CD4-positive, alpha-beta T cell treated with Interleukin-15 for 1 hour (primary cell): ENCODE data around the gene CTSA.
"Not testable (repeated sequence)": the region's sequence is repeated elsewhere in the genome, so short reads cannot be mapped to it uniquely, and the experiment has no call there.

Source experiments
- DNase-seq: peaks from one replicate; pipeline ENCODE4 v3.0.0-alpha.2; 2020

Gene CTSA

DNA sequence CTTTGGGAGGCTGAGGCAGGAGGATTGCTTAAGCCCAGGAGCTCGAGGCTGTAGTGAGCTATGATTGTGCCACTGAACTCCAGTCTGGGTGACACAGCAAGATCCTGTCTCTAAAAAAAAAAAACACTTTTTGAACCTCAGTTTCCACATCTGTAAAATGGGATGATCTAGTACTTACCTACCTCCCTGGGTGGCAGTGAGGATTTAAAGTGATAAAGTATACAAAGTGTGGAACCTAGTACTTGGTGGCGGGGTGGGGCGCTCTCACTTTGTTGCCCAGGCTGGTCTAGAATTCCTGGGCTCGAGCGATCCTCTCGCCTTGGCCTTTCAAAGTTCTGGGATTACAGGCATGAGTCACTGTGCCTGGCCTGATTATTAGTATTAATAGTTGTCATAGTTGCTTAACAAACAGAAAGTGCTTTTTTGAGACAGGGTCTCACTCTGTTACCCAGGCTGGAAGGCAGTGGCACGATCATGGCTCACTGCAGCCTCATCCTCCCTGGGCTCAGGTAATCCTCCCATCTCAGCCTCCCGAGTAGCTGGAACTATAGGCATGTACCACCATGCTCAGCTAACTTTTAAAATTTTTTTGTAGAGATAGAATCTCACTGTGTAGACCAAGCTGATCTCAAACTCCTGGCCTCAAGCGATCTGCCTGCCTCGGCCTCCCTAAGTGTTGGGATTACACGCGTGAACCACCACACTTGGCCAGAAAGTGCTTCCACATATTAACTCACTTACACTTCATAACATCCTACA, 27.8 kb downstream of the CTSA start:
- no peak for DNase-seq

DNA sequence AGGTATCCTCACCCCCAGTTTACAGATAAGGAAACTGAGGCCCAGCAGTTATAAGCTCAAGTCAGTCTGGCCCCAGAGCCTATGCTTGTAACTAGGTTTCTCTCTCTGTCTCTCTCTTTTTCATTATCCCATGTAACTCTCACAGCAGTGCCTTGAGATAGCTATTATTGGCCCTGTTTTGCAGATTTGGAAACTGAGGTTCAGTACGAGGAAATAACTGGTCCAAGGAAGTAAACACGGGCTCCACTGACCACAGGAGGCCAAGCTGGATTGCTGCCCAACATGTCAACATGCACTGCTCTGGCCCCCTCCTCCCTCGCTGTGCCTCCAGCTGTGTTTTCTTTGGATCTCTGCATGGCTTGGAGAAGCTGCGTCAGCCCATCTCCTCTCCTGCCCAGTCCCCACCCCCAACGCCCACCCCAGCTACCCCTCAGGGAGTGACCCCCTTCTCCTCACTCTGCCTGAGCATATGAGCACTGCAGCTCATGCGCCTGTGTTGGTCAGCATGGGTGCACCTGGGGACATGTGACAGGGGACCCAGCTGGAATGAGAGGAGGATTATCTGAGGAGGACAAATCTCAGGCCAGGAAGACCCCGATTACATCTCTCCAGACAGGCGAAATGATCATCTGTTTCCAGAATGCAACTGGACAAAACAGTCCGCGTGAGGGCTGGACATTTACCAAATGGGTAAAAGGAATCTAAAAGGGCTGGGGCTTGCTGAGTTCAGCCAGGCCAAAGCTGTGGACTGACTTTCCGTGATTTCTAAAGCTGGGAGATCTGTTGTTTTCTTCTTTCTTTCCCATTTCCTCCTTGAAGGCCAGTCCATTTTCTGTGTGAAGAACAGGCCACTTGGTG, 28.6 kb downstream of the CTSA start:
- DNase-seq = no peak

DNA sequence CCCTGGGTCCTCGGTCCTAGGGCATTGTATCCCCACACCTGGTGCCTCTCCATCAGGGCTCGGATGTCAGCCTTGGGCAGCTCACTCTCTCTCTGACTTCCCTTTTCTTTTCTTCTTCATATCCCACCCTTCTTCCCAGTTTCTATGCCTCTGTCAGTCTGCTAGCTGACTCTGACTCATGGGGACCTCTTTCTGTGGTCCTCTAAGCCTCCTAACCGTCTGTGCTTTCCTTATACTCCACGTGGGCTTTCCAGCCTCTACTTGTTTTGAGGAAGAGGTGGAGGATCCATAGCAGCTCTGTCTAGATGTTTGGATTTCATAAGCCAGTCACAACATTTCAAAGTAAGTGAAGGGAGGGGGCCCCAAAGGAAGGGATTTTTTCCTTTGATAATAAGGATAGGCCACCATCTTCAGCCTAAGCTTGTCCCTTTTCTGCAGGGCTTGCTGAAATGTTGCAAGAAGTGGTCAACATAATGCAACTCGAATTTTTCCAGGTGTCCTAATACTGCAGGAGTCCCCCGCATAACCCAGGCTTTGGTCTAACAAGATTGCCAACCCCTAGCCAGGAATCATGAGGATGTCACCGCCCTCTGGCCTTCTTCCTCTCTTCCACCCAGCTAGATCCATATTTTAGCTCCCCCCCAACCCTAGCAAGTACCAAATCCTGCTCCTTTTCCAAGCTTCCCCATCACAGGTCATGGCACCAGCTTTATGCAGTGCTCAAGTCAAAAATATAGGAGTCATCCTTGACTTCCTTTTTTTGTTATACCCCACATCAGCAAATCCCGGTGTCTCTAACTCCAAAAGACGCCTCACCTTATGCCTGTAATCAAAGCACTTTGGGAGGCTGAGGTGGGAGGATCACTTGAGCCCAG, 29.6 kb downstream of the CTSA start:
- no peak for DNase-seq

DNA sequence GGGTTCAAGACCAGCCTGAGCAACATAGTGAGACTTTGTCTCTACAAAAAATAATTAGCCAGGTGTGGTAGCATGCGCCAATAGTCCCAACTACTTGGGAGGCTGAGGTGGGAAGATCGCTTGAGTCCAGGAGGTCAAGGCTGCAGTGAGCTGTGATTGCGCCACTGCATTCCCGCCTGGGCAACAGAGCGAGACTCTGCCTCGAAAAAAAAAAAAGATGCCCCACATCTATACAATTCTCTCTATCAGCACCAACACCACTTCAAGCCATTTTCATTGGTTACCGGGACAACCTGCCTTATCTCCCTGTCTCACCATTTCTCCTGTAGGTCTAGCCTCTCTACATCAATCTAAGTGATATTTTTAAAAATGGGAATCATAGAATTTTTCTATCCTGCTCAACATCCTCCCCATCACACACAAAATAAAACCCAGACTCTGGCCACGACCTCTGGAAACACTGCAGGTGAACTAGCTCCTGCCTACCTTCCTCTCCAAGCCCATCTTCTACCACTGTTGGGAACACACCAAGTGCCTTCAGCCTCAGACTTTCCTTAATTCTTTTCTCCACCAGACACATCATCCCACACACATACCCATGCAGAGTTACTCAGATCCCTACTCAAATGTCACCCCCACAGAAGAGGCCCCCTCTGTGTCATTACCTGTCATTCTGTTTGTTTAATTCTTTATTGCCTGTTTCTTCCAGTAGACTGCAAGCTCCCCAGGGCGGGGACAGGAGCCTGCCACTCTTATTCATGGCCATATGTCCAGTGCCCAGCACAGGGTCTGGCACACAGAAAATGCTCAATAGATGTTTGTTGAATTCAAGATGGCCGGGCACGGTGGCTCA, 30.4 kb downstream of the CTSA start:
- no peak for DNase-seq

DNA sequence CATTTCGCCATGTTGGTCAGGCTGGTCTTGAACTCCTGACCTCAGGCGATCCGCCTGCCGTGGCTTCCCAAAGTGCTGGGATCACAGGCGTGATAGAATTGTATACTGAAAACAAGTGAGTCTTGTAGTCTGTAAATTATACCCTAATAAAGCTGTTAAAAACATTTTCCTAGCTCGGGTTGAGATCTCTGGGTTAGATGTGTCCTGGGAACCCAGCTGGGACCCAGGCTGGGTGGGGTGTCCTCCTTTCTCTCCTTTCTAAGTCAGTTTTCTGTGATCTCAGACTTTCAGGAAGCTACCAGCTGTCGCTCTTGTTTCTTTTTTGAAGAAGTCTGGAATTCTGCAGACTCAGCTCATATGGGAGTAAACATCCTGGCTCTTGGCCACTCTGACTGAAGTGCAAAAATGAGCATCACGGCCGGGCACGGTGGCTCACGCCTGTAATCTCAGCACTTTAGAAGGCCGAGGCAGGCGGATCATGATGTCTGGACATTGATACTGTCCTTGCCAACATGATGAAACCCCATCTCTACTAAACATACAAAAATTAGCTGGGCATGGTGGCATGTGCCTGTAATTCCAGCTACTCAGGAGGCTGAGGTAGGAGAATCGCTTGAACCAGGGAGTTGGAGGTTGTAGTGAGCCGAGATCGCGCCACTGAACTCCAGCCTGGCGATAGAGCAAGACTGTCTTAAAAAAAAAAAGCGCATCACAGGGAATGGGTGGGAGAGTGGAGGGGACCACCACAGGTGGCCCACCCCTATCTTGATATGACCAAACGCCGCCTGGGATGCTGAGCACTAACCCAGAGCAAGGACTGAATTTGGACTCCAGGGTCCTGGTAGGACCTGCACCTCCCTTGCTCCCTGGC, 33.5 kb downstream of the CTSA start:
- no peak for DNase-seq

DNA sequence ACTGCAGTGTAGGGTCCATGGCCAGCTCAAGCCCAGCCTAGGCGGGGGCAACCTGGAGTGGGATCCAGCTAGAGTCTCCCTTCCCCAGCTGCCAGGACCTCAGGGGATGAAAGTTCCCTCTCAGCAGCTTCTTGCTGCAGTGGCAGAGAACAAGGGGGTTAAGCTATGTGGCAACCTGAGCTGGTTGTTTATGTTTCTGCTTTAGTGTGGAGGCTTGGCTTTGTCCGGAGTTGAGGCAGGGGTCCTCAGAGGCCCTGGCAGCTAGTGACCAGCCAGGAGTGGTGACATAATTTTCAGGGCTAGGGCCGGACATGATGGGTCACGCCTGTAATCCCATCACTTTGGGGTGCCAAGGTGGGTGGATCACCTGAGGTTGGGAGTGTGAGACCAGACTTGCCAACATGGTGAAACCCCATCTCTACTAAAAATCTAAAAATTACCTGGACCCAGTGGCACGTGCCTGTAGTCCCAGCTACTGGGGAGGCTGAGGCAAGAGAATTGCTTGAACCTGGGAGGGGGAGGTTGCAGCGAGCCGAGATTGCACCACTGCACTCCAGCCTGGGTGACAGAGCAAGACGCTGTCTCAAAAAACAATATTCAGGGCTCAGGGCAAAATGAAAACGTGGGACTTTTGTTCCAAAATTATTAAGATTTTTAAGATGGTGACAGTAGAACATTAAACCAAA, 34.8 kb downstream of the CTSA start:
- no peak for DNase-seq

DNA sequence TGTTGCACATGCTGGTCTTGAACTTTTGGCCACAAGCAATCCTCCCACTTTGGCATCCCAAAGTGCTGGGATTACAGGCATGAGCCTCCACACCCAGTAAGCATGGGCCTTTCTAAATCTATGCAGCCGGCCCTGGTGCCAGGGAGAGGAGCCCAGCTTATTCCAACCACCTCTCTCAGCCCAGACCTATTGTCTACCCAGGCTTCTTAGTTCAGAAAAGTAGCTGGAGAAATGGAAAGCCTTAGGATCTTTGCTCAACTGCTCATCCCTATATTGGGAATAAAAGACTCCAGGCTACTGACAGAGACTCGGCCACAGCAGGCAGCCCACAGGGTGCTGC, 35.6 kb downstream of the CTSA start:
- DNase-seq = no peak

DNA sequence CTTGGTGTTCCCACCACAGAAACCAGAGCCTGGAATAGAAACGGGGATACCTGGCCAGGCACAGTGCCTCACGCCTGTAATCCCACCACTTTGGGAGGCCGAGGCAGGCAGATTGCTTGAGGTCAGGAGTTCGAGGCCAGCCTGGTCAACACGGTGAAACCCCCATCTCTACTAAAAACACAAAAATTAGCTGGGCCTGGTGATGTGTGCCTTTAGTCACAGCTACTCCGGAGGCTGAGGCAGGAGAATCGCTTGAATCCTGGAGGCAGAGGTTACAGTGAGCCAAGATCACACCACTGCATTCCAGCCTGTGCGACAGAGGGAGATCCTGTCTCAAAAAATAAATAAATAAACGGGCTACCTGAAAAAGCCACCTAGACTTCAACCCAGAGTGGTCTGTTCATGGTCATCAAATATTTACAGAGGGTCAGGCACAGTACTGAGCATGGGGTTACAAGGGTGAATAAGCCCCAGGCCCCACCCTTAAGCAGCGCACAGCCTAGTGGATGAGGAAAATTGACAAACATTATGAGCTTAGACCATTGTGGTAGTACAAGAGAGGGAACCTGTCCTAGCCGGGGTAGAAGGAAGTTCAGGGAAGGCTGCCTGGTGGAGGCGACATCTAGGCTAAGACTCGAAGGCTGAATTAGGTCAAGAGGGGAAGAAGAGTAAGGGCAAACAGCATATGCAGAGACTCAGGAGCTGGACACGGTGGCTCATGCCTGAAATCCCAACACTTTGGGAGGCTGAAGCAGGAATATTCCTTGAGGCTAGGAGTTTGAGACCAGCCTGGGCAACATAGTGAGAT, 36.1 kb downstream of the CTSA start:
- no peak for DNase-seq

DNA sequence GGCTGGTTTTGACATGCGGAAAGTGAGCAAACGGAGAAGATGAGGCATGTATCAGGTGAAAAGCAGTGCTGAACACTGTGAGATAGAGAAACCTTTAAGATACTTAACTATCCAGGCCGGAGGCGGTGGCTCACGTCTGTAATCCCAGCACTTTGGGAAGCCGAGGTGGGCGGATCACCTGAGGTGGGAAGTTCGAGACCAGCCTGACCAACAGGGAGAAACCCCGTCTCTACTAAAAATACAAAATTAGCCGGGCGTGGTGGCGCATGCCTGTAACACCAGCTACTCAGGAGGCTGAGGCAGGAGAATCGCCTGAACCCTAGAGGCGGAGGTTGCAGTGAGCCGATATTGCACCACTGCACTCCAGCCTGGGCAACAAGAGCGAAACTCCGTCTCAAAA, 40.5 kb downstream of the CTSA start:
- DNase-seq = not testable (repeated sequence)

DNA sequence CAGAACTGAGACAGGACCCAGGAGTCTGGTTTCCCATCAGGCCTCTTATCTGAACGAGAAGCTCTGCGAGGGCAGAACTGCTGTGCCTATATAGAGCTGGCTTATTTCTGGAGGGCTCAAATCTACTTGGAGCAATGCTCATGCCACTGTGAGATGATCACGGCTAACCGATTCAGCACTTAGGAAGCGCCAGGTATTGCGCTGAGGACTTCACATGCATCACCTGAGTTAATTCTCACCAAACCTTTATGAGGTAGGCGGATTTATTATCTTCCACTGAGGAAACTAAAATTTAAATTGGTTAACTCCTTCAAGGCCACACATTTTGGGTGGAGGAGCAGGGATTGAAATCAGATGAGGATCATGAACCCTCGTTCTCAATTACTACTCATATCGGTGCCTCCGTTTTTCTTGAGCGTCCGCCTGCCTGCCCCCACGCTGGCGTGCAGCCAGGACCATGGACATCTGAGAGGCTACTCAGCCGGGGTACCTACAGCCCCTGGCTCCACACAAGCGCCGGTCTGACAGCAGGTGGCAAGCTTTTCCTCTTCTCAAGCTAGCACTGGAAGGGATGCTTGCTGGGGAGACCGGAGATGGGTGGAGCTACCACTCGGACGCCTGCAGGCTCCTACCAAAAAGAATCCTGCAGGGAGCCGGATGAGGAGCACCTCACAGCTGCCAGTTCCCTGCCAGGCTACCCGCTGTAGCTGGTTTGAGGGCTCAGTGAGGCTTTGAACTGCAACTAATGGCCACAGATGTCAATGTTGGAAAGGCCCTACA, 42.3 kb downstream of the CTSA start:
- DNase-seq = peak; percentile 70

DNA sequence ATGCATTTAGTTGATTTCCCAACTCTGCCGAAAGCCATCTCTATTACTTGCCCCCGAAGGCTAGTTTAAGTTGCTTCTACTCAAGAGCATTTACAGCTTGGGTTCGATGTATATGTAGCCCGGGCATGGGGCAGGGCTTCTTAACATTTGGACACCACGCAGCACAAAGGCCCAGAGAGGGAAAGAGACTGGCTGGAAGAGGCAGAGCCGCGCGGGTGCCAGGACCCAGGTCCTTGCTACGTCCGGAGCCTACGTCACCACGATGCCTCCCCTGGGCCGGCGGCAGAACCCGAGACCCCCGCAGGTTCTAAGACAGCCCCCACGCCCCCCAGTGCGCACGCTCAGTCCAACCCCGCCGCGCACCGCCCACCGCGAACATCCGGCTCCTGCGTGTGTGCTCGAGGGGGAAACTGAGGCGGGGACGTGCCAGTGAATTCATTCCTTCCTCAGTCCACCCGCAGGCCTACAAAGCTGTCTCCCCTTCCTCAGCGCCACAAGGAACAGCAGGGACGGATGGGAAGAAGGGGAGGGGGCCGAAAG, 43.0 kb downstream of the CTSA start:
- DNase-seq = peak; percentile 58

DNA sequence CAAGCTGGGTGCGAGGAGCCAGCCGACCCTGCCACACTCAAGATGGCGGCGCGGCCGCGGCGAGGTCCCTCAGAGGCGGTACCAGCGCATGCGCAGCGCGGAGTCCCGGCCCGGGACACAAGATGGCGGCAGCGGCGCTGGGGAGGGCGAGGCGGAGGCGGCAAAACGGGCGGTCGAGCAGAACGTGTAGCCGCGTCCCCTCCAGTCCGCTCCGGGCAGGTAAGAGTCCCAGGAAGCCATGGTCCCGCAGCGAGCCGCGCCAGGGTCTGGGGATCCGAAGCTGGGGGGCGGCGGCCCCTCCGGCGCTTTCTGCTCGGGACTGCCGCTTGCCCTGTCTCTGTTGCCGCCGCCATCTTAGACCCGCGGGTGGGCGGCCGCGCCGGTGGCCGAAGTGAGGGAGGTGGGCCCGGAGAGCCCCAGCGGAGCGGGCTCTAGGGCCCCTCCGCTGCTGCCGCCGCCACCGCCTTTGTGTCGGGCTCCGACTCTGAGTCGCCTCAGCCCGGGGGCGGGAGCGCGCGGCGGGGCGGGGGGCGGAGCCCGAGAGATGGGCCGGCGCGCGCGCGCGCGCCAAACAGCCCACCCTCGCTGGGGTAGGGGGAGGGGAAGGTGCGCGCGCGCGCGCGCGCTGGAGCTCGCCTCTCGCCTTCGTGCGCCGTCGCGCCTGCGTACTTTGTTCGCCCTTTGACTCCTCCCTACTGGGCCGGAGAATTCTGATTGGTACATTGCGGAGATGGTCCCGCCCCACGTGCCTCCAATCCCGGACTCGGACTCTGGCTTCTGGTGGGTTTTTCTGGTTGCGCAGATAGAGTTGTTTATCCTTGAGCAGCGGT, 43.7 kb downstream of the CTSA start, which contains the start of gene PCIF1:
TSS of gene PCIF1 (plus strand) at position 98 of the 830 bp plus-strand sequence. CDS start 4,317 bp downstream, outside the sequence.
- DNase-seq = peak; percentile 97

DNA sequence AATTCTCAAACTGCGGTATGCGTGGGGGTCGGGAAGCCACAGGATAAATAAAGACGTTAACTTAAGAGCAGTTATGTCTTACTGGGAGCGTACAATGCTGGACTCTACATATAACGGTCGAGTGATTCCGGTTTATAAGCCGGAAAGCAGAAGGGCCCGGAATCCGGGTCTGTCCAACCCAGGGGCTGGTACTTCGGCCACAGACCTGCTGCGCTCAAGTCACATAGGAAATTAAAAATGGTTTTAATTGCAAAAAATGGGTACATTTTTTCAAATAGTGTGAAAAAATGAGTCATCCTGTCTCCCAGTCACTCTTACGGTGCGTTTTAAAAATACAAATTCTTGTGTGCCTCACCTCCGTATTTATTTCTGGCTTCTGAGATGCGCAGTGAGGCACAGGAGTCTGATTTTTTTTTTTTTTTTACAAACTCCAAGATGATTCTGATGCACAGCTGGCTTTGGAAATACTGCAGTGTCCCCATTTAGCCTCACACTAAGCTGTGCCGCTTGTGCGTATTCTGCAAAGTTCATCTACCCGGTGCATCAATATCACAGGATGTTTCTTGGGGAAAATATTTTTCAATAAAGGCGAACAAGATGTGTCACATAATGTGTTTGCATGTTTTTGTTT, 44.4 kb downstream of the CTSA start:
- no peak for DNase-seq

DNA sequence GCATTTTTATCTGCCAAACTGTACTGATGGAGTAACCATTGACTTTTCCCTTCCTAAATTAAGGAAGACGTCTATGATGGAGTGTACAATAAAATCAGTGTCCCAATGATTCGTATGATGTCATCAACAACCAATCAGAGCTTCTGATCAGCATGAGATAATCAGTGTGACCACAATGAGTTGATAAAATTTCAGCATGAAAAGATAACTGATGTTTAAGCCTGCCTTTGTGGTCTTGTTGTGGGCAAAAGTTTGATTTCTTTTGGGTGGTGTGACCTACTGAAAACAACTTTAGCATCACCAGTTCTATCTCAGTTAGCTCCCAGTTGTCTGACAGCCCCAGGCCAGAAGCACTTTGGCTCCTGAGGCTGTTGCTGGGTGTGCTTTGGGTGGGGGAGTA, 46.6 kb downstream of the CTSA start:
- DNase-seq = no peak

DNA sequence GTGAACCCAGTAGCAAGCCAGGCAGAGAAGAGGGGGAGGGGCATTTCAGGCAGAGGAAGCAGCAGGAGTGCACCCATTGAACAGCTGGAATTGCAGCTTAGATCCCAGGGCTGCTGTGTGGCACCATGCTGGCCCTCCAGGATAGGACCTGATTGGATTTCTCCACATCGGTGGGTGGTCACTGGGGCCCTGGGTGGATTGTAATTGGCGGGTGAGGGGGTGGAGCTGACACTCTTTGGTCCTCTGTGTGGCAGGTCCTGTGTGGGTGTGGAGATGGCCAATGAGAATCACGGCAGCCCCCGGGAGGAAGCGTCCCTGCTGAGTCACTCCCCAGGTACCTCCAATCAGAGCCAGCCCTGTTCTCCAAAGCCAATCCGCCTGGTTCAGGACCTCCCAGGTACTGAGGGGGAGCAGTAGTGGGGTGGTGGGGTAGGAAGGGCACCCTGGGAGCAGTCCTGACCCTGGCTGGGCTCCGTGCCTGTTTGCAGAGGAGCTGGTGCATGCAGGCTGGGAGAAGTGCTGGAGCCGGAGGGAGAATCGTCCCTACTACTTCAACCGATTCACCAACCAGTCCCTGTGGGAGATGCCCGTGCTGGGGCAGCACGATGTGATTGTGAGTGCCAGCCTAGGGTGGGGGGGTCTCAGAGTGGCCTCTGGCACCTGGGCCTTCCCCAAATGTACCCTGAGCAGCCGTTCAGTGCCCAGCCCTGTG, 47.7 kb downstream of the CTSA start:
- no peak for DNase-seq

DNA sequence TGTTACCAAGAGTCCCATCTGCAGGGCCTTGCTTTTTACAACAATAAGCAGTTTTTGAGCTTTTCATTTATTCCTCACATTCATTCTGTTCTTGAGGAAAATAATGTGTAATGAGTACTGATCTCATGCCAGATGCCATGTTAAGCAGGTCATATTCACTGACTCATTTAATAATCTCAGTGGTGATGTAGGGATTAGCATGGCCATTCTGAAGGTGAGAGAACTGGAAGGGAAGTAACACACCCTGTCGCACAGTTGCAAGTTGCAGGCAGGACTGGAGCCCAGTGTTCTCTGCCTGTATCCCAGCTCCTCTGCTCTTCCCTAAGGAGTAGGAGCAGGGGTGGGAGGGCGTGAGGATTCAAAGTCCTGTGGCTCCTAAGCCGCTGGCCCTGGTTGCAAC, 48.9 kb downstream of the CTSA start:
- no peak for DNase-seq

DNA sequence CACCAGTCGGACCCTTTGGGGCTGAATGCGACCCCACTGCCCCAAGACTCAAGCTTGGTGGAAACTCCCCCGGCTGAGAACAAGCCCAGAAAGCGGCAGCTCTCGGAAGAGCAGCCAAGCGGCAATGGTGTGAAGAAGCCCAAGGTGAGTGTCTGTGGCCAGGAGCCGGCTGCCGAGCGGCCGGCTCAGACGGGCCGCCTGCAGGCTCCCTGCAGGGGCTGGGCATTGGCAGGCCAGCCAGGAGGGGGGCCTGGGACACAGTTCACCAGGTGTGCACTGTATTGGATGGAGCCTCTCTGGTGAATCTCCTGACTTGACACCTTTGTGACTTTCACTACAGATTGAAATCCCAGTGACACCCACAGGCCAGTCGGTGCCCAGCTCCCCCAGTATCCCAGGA, 49.3 kb downstream of the CTSA start:
- DNase-seq = no peak
